Measurements from ENCODE around the gene ZFR2.

ZFR2 gene

DNA sequence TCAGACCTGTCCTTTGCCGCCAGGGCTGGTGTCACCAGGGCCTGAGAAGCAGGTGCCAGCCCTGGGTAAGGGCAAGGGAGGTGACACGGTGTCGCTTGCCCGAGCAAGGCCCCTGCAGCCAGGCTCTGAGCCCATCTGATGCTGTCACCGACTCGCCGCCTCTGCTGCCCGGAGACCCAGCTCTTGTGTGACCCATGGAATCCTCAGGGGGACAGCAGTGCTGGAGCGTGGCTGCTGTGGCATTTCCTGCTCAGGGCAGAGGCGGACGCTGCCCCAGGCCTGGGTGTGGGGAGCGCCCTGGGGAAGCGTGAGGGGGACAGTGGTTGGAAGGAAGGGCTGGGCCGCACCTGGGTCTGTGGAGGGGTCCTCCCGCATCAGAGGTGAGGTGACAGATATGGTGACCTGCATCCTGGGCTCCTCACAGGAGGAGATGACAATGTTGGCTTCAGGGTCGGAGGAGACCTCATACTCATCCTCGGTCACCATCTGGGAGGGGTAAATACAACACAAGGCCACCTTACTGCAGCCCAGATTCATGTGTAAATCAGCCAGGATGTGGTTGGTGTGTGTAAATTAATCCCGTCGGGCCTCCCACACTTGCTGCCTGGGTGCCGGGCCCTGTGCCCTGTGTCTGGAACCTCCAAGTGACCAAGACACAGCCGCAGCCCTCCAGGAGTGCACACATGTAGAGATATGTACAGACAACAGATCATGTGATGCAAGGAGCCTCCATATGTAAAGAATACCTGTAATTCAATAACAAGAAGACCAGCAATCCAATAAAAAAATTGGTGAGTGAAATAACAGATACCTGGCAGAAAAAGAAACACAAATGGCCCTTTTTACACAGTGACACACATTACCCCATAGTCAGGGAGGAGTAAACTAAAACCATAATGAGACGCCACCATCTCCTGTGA, 55.1 kb downstream of the ZFR2 start:
- DNase-seq, result no peak

DNA sequence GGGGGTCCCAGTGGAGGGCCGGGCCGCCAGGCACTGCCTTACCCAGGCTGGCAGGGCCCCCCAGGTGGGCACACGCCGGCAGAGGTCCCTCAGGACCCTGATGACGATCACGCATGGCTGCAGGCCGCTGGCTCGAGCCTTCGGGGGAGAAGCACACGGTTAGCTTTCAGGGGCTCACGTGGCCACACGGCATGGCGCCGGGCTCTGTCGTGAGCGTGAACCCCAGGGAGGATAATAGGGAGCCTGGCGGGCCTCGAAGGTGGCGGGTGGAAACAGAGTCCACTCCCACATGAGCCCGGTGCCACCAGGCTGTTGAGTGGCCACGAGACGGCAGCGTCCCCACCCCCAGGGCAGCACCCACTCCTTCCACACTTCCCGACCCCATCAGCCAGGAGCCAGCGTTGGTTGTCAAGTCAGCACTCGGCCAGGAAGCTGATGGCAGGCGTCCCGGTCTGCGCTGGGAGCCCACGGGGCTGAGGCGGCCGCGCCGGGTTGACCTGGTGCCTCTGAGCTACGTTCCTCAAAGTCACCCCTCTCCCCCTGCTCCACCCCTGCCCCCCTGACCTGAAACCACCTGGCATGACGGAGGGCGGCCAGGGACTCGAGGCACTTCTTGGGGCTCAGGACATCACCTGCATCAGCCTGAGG, 58.0 kb downstream of the ZFR2 start:
- DNase-seq, result no peak

DNA sequence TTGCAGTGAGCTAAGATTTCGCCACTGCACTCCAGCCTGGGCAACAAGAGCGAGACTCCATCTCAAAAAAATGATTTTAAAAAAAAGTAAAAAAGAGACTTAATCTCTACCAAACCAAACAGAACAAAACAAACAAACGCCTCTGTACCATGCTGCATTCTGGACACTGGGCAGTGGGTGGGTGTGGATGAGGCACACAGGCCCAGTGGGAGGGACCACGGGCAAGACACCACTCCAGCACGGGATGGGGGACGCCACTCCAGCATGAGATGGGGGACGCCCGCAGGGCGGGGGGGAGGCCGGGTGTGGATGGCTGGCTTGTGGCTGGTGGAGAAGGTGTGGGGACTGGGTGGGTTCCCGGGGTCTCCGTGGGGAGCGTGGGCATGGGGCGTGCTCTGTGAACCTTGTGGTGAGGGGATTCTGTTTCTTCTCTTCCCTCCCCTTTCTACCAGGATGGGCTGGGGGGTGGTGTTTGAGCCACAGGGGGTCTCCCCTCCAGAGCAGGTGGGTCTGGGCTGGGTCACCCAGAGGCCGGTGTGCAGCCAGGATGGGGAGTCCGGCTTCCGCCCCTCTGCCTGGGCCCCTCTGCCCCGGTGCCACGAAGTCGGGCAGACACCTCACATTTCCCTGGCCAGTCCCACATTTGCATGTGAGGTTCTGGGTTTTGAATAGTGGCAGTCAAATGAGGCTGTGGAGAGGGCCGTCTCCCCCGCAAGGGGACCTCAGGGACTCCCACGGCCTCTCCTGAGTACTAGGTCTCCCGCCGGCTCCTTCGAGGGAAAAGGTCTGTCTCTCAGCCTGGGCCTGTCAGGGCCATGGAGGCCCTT, 58.7 kb downstream of the ZFR2 start:
- no peak for DNase-seq

DNA sequence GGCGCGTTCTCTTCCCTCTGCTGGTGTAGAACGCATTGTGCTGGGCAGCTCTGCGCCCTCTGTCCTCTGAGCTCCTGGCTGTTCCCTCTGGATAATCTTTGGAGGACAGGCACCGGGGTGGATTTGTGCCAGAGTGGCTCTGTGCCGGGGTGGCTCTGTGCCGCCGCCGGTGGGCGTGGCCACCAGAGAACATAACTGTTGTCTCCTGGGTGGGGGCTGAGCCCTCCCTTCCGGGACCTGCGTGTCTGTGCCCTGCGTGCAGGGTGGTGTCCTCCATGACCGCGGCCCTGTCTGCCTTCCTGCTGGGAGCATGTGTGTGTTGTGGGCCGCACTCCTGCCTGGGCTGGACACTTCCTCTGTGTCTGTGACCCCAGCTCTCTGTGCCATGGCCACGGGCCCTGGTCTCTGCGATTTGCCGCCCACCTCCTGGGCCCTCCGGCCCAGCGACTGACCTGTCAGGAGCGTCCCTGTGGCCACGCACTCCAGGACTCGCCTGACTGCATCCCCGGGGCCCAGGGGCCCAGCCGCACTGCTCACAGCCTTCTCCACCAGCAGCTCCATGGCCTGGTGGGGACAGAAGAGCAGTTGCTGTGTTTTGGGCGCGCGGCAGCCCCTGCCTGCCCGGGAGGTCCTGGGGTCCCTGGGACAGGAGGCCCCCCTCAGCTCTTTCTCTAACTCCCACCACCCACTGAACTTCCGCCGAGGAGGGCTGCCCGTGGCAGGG, 60.3 kb downstream of the ZFR2 start:
- DNase-seq, result no peak

DNA sequence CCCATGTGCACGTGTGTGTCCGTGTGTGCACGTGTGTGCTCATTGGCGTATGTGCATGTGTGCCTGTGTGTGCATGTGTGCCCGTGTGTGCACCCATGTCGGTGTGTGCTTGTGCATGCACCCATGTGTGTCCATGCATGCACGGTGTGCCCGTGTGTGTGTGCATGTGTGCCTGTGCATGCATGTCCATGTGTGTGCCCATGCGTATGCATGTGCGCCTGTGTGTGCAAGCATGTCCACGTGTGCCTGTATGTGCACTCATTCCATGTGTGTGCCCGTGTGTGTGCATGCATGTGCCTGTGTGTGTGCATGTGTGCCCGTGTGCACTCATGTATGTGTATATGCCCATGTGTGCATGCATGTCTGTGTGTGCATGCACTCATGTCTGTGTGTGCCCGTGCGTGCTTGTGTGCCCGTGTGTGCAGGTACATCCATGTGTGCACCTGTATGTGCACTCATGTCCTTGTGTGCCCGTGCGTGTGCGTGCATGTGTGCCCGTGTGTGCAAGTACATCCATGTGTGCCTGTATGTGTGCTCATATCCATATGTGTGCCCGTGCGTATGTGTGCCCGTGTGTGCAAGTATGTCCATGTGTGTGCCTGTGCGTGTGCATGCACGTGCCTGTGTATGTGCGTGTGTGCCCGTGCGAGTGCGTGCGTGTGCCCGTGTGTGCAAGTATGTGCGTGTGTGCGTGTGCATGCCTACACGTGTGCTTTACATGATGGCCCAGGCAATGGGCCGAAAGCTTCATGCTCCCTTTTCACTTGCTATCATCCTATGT, 61.1 kb downstream of the ZFR2 start:
- DNase-seq, result no peak

DNA sequence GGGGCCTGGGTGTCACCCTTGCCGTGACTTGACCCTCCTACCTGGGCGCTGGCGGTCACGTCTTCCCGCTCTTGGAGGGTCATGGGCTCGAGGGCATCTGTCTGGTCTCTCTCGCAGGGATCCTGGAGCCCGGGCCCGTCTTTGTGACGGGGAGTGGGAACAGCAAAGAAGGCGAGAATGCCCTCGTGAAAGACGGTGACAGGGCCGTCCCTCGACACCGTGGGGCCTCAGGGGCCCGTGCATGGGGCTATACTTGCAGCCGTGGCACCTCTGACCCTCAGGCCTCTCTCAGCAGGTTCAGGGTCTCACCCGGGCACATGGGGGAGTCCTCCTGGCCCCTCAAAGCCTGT, 61.7 kb downstream of the ZFR2 start:
- DNase-seq, result no peak

DNA sequence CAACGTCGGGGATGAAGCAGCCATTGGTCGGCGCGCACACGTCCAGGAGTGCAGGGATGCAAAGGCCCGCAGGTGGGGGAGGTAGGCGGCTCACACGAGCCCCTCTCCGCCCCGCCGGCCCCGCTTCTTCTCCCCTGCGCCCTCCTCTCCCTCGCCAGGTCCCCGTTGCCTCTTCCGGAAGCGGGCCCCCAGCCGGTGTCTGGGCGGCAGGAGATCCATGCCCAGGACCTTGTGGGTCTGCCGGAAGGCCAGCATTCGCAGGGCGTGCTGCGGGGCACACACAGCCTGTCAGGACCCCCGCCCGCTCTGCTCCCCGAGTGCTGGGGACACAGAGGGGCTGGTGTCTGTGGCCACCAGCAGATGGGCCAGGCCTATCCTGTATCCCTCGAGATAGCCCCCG, 63.0 kb downstream of the ZFR2 start:
- DNase-seq, result no peak

DNA sequence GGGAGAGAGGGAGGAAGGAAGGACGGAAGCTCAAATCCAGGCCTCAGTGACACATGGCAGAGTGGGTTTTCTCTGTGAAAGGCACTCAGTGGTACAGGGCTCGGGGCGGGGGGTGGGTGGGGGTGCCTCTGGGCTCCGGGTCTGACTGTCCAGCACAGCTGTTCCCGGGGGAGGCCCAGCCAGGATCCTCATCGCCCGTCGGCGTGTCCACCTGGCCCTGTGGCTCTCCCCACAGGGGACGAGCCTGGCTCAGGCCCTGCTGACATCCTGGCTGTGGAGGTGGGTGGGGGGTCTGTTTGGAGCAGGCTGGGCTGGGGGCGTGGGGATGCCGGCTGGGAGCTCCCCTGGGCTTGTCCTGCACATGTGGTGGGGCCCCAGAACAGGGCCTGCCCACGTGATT, 64.4 kb downstream of the ZFR2 start:
- no peak for DNase-seq

DNA sequence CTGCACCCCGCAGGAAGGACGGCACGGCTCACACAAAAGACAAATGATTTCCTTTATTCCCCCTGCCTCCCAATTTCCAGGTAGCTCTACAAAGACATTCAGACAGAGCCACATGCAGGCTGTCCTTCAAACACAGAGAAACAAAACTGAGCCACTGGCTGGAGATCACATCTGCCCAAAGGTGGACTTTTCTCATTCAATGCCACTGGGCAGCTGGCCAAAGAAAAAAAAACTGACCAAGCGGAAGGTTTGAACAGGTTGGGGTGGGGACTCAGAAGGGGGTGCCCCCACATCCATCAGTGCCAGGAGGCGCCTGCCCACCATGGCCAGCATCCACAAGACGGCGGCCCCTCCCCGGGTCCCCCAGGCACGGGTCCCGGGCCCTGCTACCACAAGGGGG, 64.9 kb downstream of the ZFR2 start:
- no peak for DNase-seq

DNA sequence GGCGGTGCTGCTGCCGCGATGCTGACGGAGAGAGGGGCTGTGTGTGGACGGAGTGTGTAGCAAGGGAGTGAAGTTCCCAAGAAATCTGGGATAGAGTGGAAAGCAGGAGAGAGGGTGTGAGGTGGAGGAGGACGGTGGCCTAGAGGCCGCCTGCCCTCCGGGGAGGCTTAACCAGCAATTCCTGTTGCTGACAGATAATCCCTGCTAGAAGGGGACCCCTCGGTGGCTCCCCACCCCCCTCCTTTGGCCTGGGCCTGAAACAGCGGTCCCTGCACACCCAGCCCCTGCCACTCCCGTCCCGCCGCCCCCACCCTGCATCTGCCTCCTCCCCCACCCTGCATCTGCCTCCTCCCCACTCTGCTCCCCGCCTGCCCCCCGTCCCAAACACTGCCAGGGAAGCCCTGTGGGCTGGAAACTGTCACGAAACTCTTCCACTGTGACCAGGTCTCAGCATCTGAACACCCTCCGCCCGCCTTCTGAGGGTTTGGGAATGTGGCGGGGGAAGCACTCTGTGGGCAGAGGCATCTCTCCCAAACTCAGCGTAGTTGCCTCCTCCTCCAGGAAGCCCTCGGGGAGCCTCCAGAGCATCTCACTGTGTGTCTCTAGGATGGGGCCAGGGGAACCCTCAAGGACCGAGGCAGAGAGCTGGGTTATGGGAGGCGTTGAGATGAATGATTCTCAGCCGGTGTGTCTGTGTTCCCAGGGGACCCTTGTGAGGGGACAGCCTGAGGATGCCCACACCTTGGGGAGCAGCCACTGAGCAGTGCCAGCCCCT, 65.5 kb downstream of the ZFR2 start:
- DNase-seq, result no peak

DNA sequence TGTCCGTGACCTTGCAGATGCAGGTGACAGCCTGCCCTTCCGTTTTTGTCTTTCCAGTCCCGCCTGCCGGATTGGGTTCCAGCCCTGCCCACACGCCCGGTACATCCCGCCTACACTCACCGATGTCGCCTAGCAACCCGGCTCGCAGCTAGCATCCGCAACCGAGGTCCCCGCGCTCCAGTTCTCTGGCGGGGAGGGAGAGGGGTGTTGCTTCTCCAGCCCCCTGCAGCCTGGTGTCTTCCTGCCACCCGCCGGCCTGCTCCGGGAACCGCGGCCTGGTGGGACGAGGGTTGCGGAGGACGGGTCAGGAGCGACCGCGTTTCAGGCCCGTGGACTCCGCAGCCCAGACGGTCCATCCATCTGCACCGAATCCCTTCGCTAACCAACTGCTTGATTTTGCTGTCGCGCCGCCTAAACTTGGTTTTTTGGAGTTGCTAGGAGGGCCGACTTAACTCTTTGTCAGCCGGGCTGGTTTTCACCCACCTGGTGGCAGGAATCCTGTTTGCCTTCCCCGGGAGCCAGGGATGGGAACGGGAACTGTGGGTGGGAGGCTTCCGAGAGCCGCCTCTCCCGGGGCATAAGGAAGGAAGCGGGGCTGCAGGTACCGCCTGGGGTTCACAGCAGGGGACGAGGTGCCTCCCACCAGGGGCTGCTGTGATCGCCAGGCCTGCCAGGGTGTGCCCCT, 67.3 kb downstream of the ZFR2 start:
- no peak for DNase-seq

DNA sequence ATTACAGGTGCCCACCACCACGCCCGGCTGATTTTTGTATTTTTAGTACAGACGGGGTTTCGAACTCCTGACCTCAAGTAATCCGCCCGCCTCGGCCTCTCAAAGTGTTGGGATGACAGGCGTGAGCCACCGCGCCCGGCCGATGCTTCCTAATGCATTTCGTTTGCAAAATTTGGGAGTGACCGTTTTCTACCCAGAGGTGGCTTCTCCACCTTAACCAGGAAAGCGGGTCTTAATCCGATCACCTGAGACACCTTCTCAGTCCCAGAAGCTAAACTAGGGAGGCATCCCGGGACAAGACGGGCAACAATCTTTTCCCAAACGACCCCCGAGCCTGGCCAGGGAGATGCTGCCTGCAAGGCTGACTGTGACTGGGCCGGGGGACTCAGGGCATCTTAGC, 67.8 kb downstream of the ZFR2 start:
- DNase-seq, result no peak

DNA sequence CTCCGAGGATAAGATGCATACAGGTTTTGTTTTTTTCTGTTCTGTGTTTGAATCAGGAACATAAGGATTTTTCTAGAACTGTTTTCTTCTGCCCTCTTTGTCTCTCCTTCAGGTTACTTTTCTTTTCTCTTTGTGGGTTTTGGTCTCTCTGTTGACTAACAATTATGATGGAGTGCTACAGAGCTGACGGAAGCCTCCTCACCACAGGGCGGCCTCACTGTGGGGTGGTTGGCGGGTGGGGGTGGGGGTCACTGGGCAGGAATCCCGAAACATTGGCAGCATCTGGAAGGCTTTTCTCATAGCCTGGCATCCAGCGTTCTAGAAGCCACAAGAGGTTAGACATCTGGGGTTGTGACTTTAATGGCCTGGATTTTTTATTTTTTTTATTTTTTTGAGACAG, 70.7 kb downstream of the ZFR2 start:
- DNase-seq, result no peak

DNA sequence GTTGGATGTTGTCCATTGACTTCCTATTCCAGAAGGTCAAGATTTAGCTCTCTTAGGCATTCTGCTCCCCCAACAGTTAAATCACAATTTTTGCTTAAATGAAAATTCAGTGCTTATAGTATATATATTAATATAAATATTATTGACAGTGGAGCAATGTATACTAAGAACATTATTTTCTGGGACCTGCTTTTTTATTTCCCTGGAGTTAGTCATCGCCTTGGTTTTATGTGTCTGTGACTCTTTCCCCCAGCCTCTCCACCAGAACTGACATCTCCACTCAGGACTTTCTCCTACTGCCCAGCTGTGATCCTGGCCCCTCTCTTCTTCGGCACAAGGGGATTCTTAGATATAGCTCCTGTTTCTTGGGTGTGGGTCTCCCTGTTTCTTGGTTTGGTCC, 72.5 kb downstream of the ZFR2 start:
- no peak for DNase-seq

DNA sequence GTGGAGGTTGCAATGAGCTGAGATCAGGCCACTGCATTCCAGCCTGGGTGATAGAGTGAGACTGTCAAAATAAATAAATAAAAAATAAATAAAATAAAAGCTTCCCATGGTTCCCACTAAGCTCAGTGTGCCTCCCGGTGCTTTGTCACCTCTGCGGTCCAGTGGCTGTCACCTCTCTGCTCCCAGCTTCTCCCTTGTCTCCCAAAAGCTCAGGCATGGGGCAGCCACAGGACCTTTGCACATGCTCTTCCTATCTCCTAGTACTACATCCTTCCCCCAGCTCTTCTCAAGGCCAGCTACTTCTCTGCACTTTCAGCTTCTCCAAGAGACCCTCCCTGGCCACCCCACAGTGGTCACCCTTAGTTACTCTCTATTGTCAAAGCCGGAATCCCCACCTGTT, 75.0 kb downstream of the ZFR2 start:
- no peak for DNase-seq

DNA sequence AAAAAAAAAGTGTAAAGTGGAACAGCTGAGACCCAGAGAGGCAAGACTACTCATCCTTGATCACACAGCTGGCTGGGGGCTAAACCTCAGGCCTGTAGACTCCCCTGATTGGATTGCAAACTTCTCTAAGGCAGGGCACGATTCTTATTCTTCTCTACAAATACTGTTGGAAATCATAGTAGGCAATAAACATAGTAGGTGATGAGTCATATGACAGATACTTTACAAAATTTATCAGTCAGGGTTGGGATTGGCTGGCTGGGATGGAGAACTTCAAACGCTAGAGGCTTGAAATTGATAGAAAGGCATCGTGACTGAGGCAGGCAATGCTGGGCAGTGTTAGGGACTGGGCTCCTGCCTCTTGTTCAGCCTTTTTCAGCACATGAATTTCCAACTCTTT, 76.7 kb downstream of the ZFR2 start:
- DNase-seq, result no peak

DNA sequence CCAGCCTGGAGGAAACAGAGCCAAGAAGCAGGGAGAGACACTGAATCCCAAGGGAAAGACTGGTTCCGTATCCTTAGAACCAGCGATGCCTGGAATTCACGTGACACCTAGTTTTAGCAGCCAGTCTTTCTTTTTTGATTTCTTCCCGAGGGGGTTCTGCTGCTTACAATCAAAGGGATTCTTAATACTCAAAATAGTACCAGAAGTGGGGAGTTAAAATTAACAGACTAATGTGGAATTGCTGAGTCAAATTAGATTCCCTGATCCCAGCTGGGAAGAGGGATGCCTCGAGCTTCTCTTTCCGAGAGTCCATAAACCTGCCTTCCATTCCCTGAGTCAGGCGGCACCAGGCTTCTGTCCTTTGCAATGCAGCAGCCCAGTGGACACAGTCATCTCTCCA, 77.9 kb downstream of the ZFR2 start:
- no peak for DNase-seq

DNA sequence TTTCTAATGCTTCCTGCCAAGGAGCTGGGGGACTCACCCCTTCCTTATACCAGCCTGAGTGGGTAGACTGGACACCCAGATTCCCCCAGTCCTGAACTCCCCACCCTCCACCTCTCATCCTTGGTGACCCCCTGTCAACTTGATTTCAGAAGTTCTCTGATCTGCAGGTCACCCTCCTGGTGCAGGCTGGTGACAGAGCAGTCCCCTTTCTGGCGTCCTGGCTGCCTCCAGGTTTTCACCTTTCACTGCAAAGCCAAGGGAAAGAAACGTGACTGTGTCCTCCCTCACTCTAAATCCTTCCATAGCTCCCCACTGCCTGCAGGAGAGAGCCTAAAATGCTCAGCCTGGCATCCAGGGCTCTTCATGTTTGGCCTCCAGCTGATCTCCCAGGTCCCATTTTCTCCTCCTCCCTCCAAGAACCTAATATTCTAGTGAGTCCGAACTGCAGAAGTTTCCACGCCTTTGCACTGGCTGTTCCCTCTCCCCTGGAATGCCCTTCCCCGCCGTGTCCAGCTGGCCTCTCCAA, 78.6 kb downstream of the ZFR2 start:
- DNase-seq, result no peak

DNA sequence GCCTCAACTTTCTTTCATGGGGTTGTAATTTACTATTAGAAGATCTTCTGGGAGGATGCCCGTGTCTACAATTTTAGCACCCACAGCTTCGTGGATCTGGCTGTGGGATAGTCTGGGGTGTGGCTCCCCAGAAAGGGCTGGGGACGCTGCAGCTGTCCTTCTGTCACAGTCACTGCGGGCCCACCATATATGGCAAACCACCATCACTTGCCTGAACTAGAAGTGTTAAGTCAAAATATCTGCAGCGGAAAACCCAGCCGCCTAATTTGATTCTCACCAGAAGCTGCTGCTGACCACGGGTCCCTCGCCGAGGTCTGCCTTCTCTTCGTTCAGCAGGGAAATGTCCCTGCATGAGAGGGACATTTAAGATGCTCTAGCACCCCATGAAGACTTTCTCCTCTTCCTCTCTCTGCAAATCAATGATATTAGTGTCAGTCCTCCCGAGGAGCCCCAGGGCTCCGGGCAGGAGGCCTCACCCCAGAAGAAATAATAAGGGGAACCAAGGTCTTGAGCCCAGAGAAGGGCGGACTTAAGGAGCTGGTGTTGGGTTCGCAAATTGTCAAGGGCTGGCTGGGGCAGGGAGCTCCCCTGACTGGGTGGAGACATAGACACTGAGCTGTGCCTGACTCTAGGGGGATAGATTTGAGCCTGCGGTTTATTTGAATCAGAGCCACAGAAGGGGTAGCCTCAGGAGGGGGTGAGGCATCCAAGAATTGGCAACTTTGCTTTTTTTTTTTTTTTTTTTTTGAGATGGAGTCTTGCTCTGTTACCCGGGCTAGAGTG, 79.7 kb downstream of the ZFR2 start:
- no peak for DNase-seq

Data from hematopoietic multipotent progenitor cell treated with erythropoietin and hydrocortisone succinate and interleukin-3 and kit ligand, for 6 days (in vitro differentiated cells).